ENCODE data around the gene GFY.

GFY gene

GRCh38 chr19:49437231-49437630 is 12.0 kb downstream of the GFY start:
- Histone ChIP-seq H3K79me2 (ENCODE audit: control insufficient read depth, insufficient read depth, low read length) (no peaks in the 10 kb centered on the region), H3K27ac (ENCODE audit: low read depth, low read length) (no peak overlapping the region), H2BK120ac (ENCODE audit: low read depth, low read length) (no peak overlapping the region), H2AK5ac (ENCODE audit: low read length) (no peak overlapping the region), H3K56ac (ENCODE audit: low read length) (no peak overlapping the region), H3K4me1 (ENCODE audit: control insufficient read depth, low read depth, low read length) (peaks cover 2% of the 10 kb centered on the region), H3K4me3 (ENCODE audit: low read length) (no peak overlapping the region), H3K9ac (ENCODE audit: low read length) (no peak overlapping the region), H3K23ac (ENCODE audit: low read length) (no peak overlapping the region), H4K8ac (ENCODE audit: low read depth, low read length) (no peak overlapping the region), H2BK15ac (replicated peaks; ENCODE audit: low read depth) (no peak overlapping the region), H3K79me1 (ENCODE audit: low read length) (no peaks in the 10 kb centered on the region), H3K36me3 (ENCODE audit: control insufficient read depth, insufficient read depth, low read length) (no peaks in the 10 kb centered on the region), H3K27me3 (ENCODE audit: insufficient read depth, low read length, poor library complexity) (peaks cover 40% of the 10 kb centered on the region), H3K4me2 (ENCODE audit: low read length) (no peak overlapping the region), H4K5ac (ENCODE audit: low read length) (no peak overlapping the region), H2BK5ac (ENCODE audit: low read length) (no peak overlapping the region), H3K18ac (ENCODE audit: low read length) (no peak overlapping the region), H3K4ac (ENCODE audit: low read depth, low read length) (no peak overlapping the region)
- no CpG with 5 or more reads among the region's 8 CpGs for WGBS (ENCODE audit: extremely low coverage, insufficient coverage, low lambda C conversion rate)
- DNase-seq, result no peak

DNA sequence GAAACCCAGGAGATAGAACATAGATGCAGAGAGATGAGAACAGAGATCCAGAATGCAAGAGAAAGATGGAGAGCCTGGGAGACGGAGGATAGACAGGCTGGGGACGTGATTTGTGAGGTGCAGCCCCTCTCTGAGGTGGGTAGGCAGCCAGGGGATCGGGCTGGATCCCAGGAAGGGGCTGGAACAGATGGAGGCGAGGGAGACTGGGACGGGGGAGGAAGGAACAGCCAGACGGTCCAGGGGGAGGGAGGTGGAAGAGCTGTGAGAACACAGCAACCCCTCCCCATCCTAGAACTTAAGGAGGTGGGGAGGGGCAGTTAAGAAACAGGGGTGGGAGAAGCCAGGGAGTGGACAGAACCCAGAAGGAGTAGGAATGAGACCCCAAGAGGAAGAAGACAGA is 13.1 kb downstream of the GFY start:
- peaks cover 39% of the 10 kb centered on the region for H3K27me3 ChIP-seq (ENCODE audit: insufficient read depth, low read length, poor library complexity)
- H3K18ac ChIP-seq (ENCODE audit: low read length), result no peak overlapping the region
- no peak overlapping the region for H3K56ac ChIP-seq (ENCODE audit: low read length)
- H3K36me3 ChIP-seq (ENCODE audit: control insufficient read depth, insufficient read depth, low read length), result no peaks in the 10 kb centered on the region
- H2BK15ac ChIP-seq (replicated peaks; ENCODE audit: low read depth), result no peak overlapping the region
- H3K79me2 ChIP-seq (ENCODE audit: control insufficient read depth, insufficient read depth, low read length), result no peaks in the 10 kb centered on the region
- WGBS (ENCODE audit: extremely low coverage, insufficient coverage, low lambda C conversion rate), result no CpG with 5 or more reads among the region's 6 CpGs
- no peak overlapping the region for H3K4me2 ChIP-seq (ENCODE audit: low read length)
- H3K23ac ChIP-seq (ENCODE audit: low read length), result no peak overlapping the region
- H3K4me3 ChIP-seq (ENCODE audit: low read length), result no peak overlapping the region
- no peak overlapping the region for H3K9ac ChIP-seq (ENCODE audit: low read length)
- H3K27ac ChIP-seq (ENCODE audit: low read depth, low read length), result no peak overlapping the region
- no peak overlapping the region for H2AK5ac ChIP-seq (ENCODE audit: low read length)
- no peak for DNase-seq
- peaks cover 2% of the 10 kb centered on the region for H3K4me1 ChIP-seq (ENCODE audit: control insufficient read depth, low read depth, low read length)
- no peak overlapping the region for H4K8ac ChIP-seq (ENCODE audit: low read depth, low read length)
- H4K5ac ChIP-seq (ENCODE audit: low read length), result no peak overlapping the region
- H2BK120ac ChIP-seq (ENCODE audit: low read depth, low read length), result no peak overlapping the region
- no peak overlapping the region for H2BK5ac ChIP-seq (ENCODE audit: low read length)
- H3K79me1 ChIP-seq (ENCODE audit: low read length), result no peaks in the 10 kb centered on the region
- H3K4ac ChIP-seq (ENCODE audit: low read depth, low read length), result no peak overlapping the region

- DNase-seq, result no peak
- Histone ChIP-seq H3K27me3 (ENCODE audit: insufficient read depth, low read length, poor library complexity) (peaks cover 36% of the 10 kb centered on the region), H4K5ac (ENCODE audit: low read length) (no peak overlapping the region), H3K27ac (ENCODE audit: low read depth, low read length) (no peak overlapping the region), H3K4ac (ENCODE audit: low read depth, low read length) (no peak overlapping the region), H3K23ac (ENCODE audit: low read length) (no peak overlapping the region), H3K79me2 (ENCODE audit: control insufficient read depth, insufficient read depth, low read length) (no peaks in the 10 kb centered on the region), H2BK15ac (replicated peaks; ENCODE audit: low read depth) (no peak overlapping the region), H3K36me3 (ENCODE audit: control insufficient read depth, insufficient read depth, low read length) (no peaks in the 10 kb centered on the region), H2AK5ac (ENCODE audit: low read length) (no peak overlapping the region), H3K9ac (ENCODE audit: low read length) (no peak overlapping the region), H3K4me1 (ENCODE audit: control insufficient read depth, low read depth, low read length) (peaks cover 2% of the 10 kb centered on the region), H2BK120ac (ENCODE audit: low read depth, low read length) (no peak overlapping the region), H3K79me1 (ENCODE audit: low read length) (no peaks in the 10 kb centered on the region), H2BK5ac (ENCODE audit: low read length) (no peak overlapping the region), H3K18ac (ENCODE audit: low read length) (no peak overlapping the region), H3K4me3 (ENCODE audit: low read length) (no peak overlapping the region), H3K4me2 (ENCODE audit: low read length) (no peak overlapping the region), H4K8ac (ENCODE audit: low read depth, low read length) (no peak overlapping the region), H3K56ac (ENCODE audit: low read length) (no peak overlapping the region)
- WGBS (ENCODE audit: extremely low coverage, insufficient coverage, low lambda C conversion rate), result no CpG with 5 or more reads among the region's 6 CpGs
These were observed 14.6 kb downstream of the GFY start for GRCh38 chr19:49439836-49440235.

DNA sequence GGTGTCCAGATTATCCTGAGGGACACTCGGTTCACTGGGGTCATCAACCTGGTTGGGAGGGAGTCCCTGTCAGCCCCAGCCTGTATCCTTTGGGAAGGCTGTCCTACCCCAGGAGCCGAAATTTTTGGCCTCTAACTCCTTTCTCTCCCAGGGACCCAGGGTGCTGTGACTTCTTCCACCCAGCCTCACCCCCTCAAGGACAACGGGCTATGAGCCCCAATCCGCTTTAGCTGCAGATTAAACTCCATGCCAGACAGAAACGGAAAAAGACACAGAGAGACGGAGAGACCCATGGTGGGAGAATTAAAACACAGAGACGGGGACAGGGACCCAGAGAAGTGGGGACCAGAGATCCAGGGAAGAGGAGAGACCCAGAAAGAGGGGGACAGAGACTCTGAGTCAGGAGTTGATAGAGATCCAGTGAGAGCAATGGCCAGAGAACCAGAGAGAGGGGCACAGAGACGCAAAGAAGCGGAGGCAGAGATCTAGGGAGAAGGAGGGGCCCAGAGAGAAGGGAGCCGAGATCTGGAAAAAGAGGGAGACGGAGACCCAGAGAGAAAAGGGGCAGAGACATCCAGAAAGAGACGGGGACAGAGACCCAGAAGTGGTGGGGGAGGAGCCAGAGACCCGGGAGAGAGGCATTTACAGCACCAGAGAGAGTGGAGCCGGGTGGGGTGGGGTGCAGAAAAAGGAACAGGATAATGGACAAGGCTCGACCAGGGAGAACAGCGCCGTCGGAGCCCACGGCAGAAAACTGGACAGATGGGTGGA is 15.4 kb downstream of the GFY start:
- Histone ChIP-seq H3K27ac (ENCODE audit: low read depth, low read length) (no peak overlapping the region), H3K79me1 (ENCODE audit: low read length) (no peaks in the 10 kb centered on the region), H3K9ac (ENCODE audit: low read length) (no peak overlapping the region), H3K27me3 (ENCODE audit: insufficient read depth, low read length, poor library complexity) (peaks cover 36% of the 10 kb centered on the region), H2AK5ac (ENCODE audit: low read length) (no peak overlapping the region), H3K36me3 (ENCODE audit: control insufficient read depth, insufficient read depth, low read length) (no peaks in the 10 kb centered on the region), H3K4me2 (ENCODE audit: low read length) (no peak overlapping the region), H4K8ac (ENCODE audit: low read depth, low read length) (no peak overlapping the region), H3K23ac (ENCODE audit: low read length) (no peak overlapping the region), H4K5ac (ENCODE audit: low read length) (no peak overlapping the region), H3K18ac (ENCODE audit: low read length) (no peak overlapping the region), H3K4me1 (ENCODE audit: control insufficient read depth, low read depth, low read length) (peaks cover 2% of the 10 kb centered on the region), H2BK5ac (ENCODE audit: low read length) (no peak overlapping the region), H3K79me2 (ENCODE audit: control insufficient read depth, insufficient read depth, low read length) (no peaks in the 10 kb centered on the region), H3K4ac (ENCODE audit: low read depth, low read length) (no peak overlapping the region), H2BK15ac (replicated peaks; ENCODE audit: low read depth) (no peak overlapping the region), H3K4me3 (ENCODE audit: low read length) (no peak overlapping the region), H2BK120ac (ENCODE audit: low read depth, low read length) (no peak overlapping the region), H3K56ac (ENCODE audit: low read length) (no peak overlapping the region)
- no CpG with 5 or more reads among the region's 19 CpGs for WGBS (ENCODE audit: extremely low coverage, insufficient coverage, low lambda C conversion rate)
- no peak for DNase-seq

- Histone ChIP-seq H3K4me3 (ENCODE audit: low read length) (no peak within 1 kb of the TSS), H3K27ac (ENCODE audit: low read depth, low read length) (no peak within 1 kb of the TSS), H3K9ac (ENCODE audit: low read length) (no peak within 1 kb of the TSS), H3K18ac (ENCODE audit: low read length) (no peak within 1 kb of the TSS), H3K4me2 (ENCODE audit: low read length) (peak within 1 kb of the TSS; percentile 35), H3K56ac (ENCODE audit: low read length) (peak within 1 kb of the TSS; percentile 18), H2BK5ac (ENCODE audit: low read length) (no peak within 1 kb of the TSS), H3K79me1 (ENCODE audit: low read length) (no peaks in the 10 kb centered on the region), H3K4me1 (ENCODE audit: control insufficient read depth, low read depth, low read length) (peaks cover 2% of the 10 kb centered on the region), H2BK15ac (replicated peaks; ENCODE audit: low read depth) (no peak within 1 kb of the TSS), H4K8ac (ENCODE audit: low read depth, low read length) (no peak within 1 kb of the TSS), H3K23ac (ENCODE audit: low read length) (no peak within 1 kb of the TSS), H4K5ac (ENCODE audit: low read length) (no peak within 1 kb of the TSS), H2BK120ac (ENCODE audit: low read depth, low read length) (no peak within 1 kb of the TSS), H2AK5ac (ENCODE audit: low read length) (no peak within 1 kb of the TSS), H3K79me2 (ENCODE audit: control insufficient read depth, insufficient read depth, low read length) (no peaks in the 10 kb centered on the region), H3K36me3 (ENCODE audit: control insufficient read depth, insufficient read depth, low read length) (no peaks in the 10 kb centered on the region), H3K4ac (ENCODE audit: low read depth, low read length) (no peak within 1 kb of the TSS), H3K27me3 (ENCODE audit: insufficient read depth, low read length, poor library complexity) (peaks cover 36% of the 10 kb centered on the region)
- peak; percentile 68 for DNase-seq
- WGBS (ENCODE audit: extremely low coverage, insufficient coverage, low lambda C conversion rate), result no CpG with 5 or more reads among the region's 56 CpGs
These were observed 16.2 kb downstream of the GFY start, which contains the start of gene SLC17A7 for GRCh38 chr19:49441210-49441959. Gene SLC17A7 (minus strand): TSS chr19:49441527. CDS start chr19:49441379, 148 bp downstream.
